HPDE6-E6E7 (cell line): ENCODE measurements around the gene TMX1.
A peak's percentile ranks its signal among the peaks of the same experiment; 100 is the strongest.

ENCODE experiments used
- DNase-seq: peaks from one replicate; pipeline ENCODE4 v3.0.0; 2011; ENCODE audit warnings: missing footprints; ENCODE audit errors: extremely low spot score

The TMX1 gene

GRCh38 chr14:51293149-51293911, 53.3 kb downstream of the TMX1 start:
- no peak for DNase-seq

DNA sequence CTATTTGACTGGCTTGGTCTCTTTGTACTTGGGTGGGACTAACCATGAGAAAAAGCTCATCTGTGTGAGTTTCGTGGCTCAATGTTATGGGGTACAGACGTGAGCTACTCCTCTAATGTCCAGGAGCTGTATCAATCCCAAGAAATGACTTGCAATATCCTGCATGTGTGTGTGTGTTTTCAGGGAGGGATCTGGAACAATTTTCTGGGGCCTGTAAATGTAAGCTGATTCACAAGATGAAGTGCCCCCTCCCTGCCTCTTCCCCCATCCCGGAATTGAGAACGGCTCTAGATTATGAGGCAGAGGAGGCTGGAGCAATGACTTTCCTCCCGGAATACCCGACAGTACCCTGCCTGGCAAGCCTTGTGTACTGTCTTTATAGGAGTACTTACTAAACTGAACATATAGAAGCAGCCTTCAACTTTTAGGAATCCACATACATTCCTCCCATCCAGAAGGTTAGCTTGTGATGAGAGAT, 53.9 kb downstream of the TMX1 start:
- no peak for DNase-seq

DNA sequence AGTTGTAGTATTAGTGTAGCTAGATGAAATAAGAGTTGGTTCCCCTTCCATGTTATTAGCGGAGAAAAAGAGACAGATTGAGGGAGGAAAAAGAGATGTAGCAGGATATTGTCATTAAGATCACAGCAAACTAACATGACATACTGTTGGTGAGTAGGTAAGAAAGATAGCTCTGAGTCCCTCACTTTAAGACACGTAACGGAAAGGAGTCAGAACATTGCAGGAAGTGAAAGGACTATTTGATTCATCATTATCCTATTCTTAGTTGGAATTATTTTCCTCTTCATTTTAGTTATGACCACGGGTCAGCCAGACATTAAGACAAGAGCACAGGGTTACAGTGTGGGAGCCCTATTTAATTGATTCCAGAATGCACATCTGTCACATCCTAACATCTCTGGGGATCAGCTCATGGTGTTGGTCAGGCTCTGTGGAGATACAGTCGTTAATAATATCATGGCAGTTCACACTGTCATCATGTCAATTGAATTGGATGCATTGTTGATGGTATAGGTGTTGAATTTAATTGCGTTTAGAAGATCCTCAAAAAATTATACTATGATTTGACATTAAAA, 55.0 kb downstream of the TMX1 start:
- DNase-seq, result no peak

DNA sequence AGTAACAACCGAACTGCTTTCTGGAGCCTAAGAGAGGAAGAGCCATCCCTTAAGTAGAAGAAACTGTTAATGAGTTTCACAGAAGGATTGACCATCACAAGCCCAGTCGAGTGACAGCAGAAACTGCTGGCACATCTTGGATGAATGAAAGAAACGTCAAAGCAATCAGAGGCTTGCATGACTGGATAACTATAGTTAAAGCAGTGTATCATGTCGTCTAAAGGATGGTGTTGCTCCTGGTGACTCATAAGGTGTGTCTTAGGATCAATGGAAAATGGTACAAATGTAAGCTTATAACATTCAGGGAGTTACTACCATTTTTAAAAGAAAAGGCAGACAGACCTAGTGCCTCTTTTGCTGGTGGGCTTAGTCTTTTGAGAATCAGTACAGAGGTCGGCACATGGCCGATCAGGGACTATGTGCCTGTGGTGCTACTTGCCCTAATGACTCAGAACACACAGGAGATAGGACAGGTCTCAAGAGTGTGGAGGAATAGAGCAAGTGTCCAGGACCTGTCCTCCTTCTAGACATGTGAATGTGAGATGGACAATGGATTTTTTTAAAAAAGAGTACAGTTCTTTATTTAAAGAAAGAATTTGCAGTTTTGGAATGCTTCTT, 55.7 kb downstream of the TMX1 start:
- peak; percentile 23 for DNase-seq

DNA sequence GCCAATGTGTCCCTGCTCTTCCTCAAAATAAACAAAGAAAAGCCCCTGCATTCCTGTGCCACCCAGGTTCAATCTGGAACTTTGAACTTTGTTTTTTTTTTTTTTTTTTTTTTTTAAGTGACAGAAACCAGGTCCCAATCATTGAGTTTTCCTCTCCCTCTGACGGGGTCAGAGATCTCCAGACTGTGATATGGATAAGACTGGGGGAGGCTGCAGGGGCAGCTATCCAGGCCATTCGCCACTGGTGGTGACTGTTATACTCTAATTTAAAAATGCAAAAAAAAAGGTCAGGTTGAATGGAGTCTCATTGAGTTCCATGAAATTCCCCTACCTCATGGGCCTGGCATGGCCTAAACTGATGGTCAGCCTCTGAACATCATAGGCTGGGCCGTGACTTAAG, 57.0 kb downstream of the TMX1 start:
- DNase-seq, result no peak

GRCh38 chr14:51298895-51299294, 58.8 kb downstream of the TMX1 start:
- DNase-seq, result peak; percentile 19

GRCh38 chr14:51302295-51303030, 62.4 kb downstream of the TMX1 start:
- no peak for DNase-seq

DNA sequence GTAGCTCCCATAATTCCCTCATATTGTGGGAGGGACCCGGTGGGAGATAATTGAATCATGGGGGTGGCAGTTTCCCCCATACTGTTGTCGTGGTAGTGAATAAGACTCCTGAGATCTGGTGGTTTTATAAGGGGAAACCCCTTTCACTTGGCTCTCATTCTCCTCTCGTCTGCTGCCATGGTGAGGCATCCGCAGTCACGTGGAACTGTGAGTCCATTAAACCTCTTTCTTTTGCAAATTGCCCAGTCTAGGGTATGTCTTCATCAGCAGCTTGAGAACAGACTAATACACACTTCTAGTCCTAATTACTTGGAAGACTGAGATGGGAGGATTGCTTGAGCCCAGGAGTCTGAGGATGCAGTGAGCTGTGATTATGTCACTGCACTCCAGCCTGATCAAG, 64.4 kb downstream of the TMX1 start:
- no peak for DNase-seq

GRCh38 chr14:51304941-51305340, 64.9 kb downstream of the TMX1 start:
- DNase-seq, result peak; percentile 68

- DNase-seq, result no peak
These were observed 65.7 kb downstream of the TMX1 start for GRCh38 chr14:51305751-51306150.
